ENCODE data around the gene DECR2.

The DECR2 gene

GRCh38 chr16:354291-354881 is 47.3 kb upstream of the DECR2 start:
- TF ChIP-seq EZH2 (IDR thresholded peaks at IDR 0.05; ENCODE audit: borderline replicate concordance, low read depth, low read length, severe bottlenecking), result no peak
- TF ChIP-seq CTCF (IDR thresholded peaks at IDR 0.05; ENCODE audit: borderline replicate concordance, extremely low read depth, low read length, poor library complexity, severe bottlenecking), result no peak
- Histone ChIP-seq H3K4me1 (ENCODE audit: insufficient read depth, low read length) (peaks cover 20% of the 10 kb centered on the region), H3K36me3 (ENCODE audit: insufficient read depth, low read length) (peaks cover 12% of the 10 kb centered on the region), H3K9ac (ENCODE audit: low read depth, low read length) (no peak overlapping the region), H3K9me3 (ENCODE audit: insufficient read depth, low read length, severe bottlenecking) (no peaks in the 10 kb centered on the region), H3K27ac (ENCODE audit: low read length) (no peak overlapping the region), H4K20me1 (ENCODE audit: insufficient read depth, low read length) (peaks cover 28% of the 10 kb centered on the region), H3K4me2 (ENCODE audit: insufficient read depth, low read length) (no peak overlapping the region), H3K27me3 (ENCODE audit: insufficient read depth, low read length, poor library complexity) (no peaks in the 10 kb centered on the region), H3K4me3 (ENCODE audit: low read depth in 1 of 2, low read length in 2 of 2) (no peak overlapping the region), H3K79me2 (ENCODE audit: insufficient read depth, low read length) (peaks cover 26% of the 10 kb centered on the region), H2AFZ (ENCODE audit: low read depth, low read length) (no peak overlapping the region)
- ATAC-seq (ENCODE audit: insufficient read depth, low read depth) (no peak), DNase-seq (no peak)

- Histone ChIP-seq H3K36me3 (ENCODE audit: insufficient read depth, low read length) (peaks cover 7% of the 10 kb centered on the region), H3K9ac (ENCODE audit: low read depth, low read length) (no peak overlapping the region), H3K4me2 (ENCODE audit: insufficient read depth, low read length) (no peak overlapping the region), H3K4me3 (ENCODE audit: low read depth in 1 of 2, low read length in 2 of 2) (no peak overlapping the region), H3K9me3 (ENCODE audit: insufficient read depth, low read length, severe bottlenecking) (no peaks in the 10 kb centered on the region), H3K27ac (ENCODE audit: low read length) (no peak overlapping the region), H3K79me2 (ENCODE audit: insufficient read depth, low read length) (peaks cover 20% of the 10 kb centered on the region), H3K4me1 (ENCODE audit: insufficient read depth, low read length) (peaks cover 15% of the 10 kb centered on the region), H3K27me3 (ENCODE audit: insufficient read depth, low read length, poor library complexity) (no peaks in the 10 kb centered on the region), H4K20me1 (ENCODE audit: insufficient read depth, low read length) (peaks cover 23% of the 10 kb centered on the region), H2AFZ (ENCODE audit: low read depth, low read length) (no peak overlapping the region)
- TF ChIP-seq EZH2 (IDR thresholded peaks at IDR 0.05; ENCODE audit: borderline replicate concordance, low read depth, low read length, severe bottlenecking) (no peak), CTCF (IDR thresholded peaks at IDR 0.05; ENCODE audit: borderline replicate concordance, extremely low read depth, low read length, poor library complexity, severe bottlenecking) (no peak)
- no peak for DNase-seq
- ATAC-seq (ENCODE audit: insufficient read depth, low read depth), result no peak
These were observed 46.7 kb upstream of the DECR2 start for GRCh38 chr16:354971-355461.

GRCh38 chr16:356741-357140 is 44.9 kb upstream of the DECR2 start:
- Histone ChIP-seq H3K79me2 (ENCODE audit: insufficient read depth, low read length) (peaks cover 3% of the 10 kb centered on the region), H3K4me2 (ENCODE audit: insufficient read depth, low read length) (no peak overlapping the region), H3K36me3 (ENCODE audit: insufficient read depth, low read length) (no peaks in the 10 kb centered on the region), H2AFZ (ENCODE audit: low read depth, low read length) (no peak overlapping the region), H3K9ac (ENCODE audit: low read depth, low read length) (no peak overlapping the region), H4K20me1 (ENCODE audit: insufficient read depth, low read length) (peaks cover 9% of the 10 kb centered on the region; the same call in 1 of the 2 replicates), H3K9me3 (ENCODE audit: insufficient read depth, low read length, severe bottlenecking) (no peaks in the 10 kb centered on the region), H3K27me3 (ENCODE audit: insufficient read depth, low read length, poor library complexity) (no peaks in the 10 kb centered on the region), H3K27ac (ENCODE audit: low read length) (no peak overlapping the region), H3K4me1 (ENCODE audit: insufficient read depth, low read length) (0 out of 2 replicates have a peak, but pooled peaks cover under 1% of the 10 kb centered on the region), H3K4me3 (ENCODE audit: low read depth in 1 of 2, low read length in 2 of 2) (no peak overlapping the region)
- no peak for DNase-seq
- TF ChIP-seq CTCF (IDR thresholded peaks at IDR 0.05; ENCODE audit: borderline replicate concordance, extremely low read depth, low read length, poor library complexity, severe bottlenecking) (no peak), EZH2 (IDR thresholded peaks at IDR 0.05; ENCODE audit: borderline replicate concordance, low read depth, low read length, severe bottlenecking) (no peak)
- no peak for ATAC-seq (ENCODE audit: insufficient read depth, low read depth)
